ENCODE measurements around the gene LY6G5B.

LY6G5B gene

GRCh38 chr6:31715022-31715958 is 45.5 kb downstream of the LY6G5B start, which contains the start of gene LY6G6D:
TSS of gene LY6G6D (plus strand) at chr6:31715348. CDS start at chr6:31715356, 8 bp downstream.
- DNase-seq (ENCODE audit: low spot score), result no peak

- no peak for DNase-seq (ENCODE audit: low spot score)
These were observed 47.9 kb downstream of the LY6G5B start for GRCh38 chr6:31717499-31718222.

- DNase-seq (ENCODE audit: low spot score), result no peak
These were observed 48.5 kb downstream of the LY6G5B start for GRCh38 chr6:31718265-31718664.

- DNase-seq (ENCODE audit: low spot score), result no peak
These were observed 49.2 kb downstream of the LY6G5B start for GRCh38 chr6:31719001-31719400.

GRCh38 chr6:31720196-31720770 is 50.5 kb downstream of the LY6G5B start:
- DNase-seq (ENCODE audit: low spot score), result no peak

- DNase-seq (ENCODE audit: low spot score), result no peak
These were observed 51.7 kb downstream of the LY6G5B start, which contains the start of gene LY6G6C for GRCh38 chr6:31721351-31722020. TSS of gene LY6G6C (minus strand) at chr6:31721746. CDS start at chr6:31721679, 67 bp downstream.

- no peak for DNase-seq (ENCODE audit: low spot score)
These were observed 52.4 kb downstream of the LY6G5B start for GRCh38 chr6:31722173-31722572.
